HepG2 (cell line): ENCODE data around the gene GATAD2B. TPM values are rescaled to one million over a fixed set of nuclear protein-coding genes. Genes with fewer than 3 reads are reported as not detected.

Experiments
- ATAC-seq: fragments of 200-7000 bp; cut with Tn5 transposase; 3 replicates; pipeline ENCODE4 v1.9.1; 2020; ENCODE audit warnings: mild to moderate bottlenecking, moderate library complexity
- BruUV-seq: library from RNA; stranded (reverse); fragments of 400-500 nt; replicated peaks from 2 replicates; lab custom pipeline; 2021; lab: Mats Ljungman, UMichigan
- CTCF ChIA-PET: fragments of 300-600 bp; formaldehyde crosslinking; extraction: SDS; loops from one replicate; lab custom pipeline; 2021; ENCODE audit warnings: low total read pairs, inconsistent platforms, low intra/inter-chr PET ratio; lab: Yijun Ruan, JAX
- POLR2A ChIA-PET: fragments of 350-600 bp; sonication (Branson Sonifier 250); formaldehyde crosslinking; loops from one replicate; lab custom pipeline; 2020; ENCODE audit warnings: antibody characterized with exemption, inconsistent platforms; lab: Yijun Ruan, JAX
- DNase-seq: peaks from one replicate; pipeline ENCODE4 v3.0.0-alpha.2; 2015; ENCODE audit warnings: low spot score
- FAIRE-seq: peaks from 3 replicates; lab custom pipeline; 2011; peaks lifted over from hg19 to GRCh38; lab: Jason Lieb, UNC
- H2AFZ ChIP-seq: one replicate; pipeline ENCODE4 v1.6.1; 2011; ENCODE audit warnings: low read length, inconsistent platforms
- H3K27ac ChIP-seq: fragments of 300-600 bp; 3 replicates; pipeline ENCODE4 v1.8.0; 2011; ENCODE audit warnings: mixed run types, mild to moderate bottlenecking, mixed read lengths, low read length, inconsistent platforms; ENCODE audit not compliant: insufficient read depth; ENCODE audit errors: extremely low read length
- H3K27me3 ChIP-seq, 2 experiments: fragments of 200-600 bp in 1 of 2; 2 replicates in 1 of 2; 3 replicates in 1 of 2; pipeline versions ENCODE4 v1.6.0 to v1.8.0; 2011; ENCODE audit warnings: low read length in 2 of 2, mild to moderate bottlenecking in 2 of 2, moderate library complexity in 2 of 2, inconsistent platforms in 1 of 2; ENCODE audit not compliant: insufficient read depth in 2 of 2, control insufficient read depth in 1 of 2
- H3K36me3 ChIP-seq, 2 experiments: fragments of 200-600 bp in 1 of 2; replicated peaks in 1 of 2; 2 replicates in 1 of 2; 3 replicates in 1 of 2; pipeline versions ENCODE4 v1.5.1 to v1.8.0; 2011; ENCODE audit warnings: low read length in 2 of 2, inconsistent platforms in 1 of 2; ENCODE audit not compliant: insufficient read depth in 2 of 2, control insufficient read depth in 1 of 2
- H3K4me1 ChIP-seq: 2 replicates; pipeline ENCODE4 v1.5.1; 2012; ENCODE audit warnings: low read length, inconsistent platforms; ENCODE audit not compliant: insufficient read depth
- H3K4me2 ChIP-seq: 2 replicates; pipeline ENCODE4 v1.6.0; 2011; ENCODE audit warnings: low read depth, low read length, inconsistent platforms
- H3K4me3 ChIP-seq, 3 experiments: fragments of 200-600 bp in 1 of 3; sonication (generic), shearing (Covaris generic) in 1 of 3; replicated peaks in 1 of 3; 2 replicates each; pipeline ENCODE4 v1.5.1; 2011 to 2016; ENCODE audit warnings: low read length in 3 of 3, inconsistent platforms in 2 of 3, low read depth in 2 of 3, mild to moderate bottlenecking in 2 of 3, control low read depth in 1 of 3, mixed read lengths in 1 of 3; ENCODE audit not compliant: insufficient read depth in 1 of 3
- H3K79me2 ChIP-seq: one replicate; pipeline ENCODE4 v1.6.1; 2011; ENCODE audit warnings: low read length, inconsistent platforms; ENCODE audit not compliant: insufficient read depth
- H3K9ac ChIP-seq: 2 replicates; pipeline ENCODE4 v1.6.0; 2011; ENCODE audit warnings: mild to moderate bottlenecking, low read depth, low read length, inconsistent platforms; ENCODE audit not compliant: insufficient read depth
- H3K9me3 ChIP-seq: 2 replicates; pipeline ENCODE4 v1.5.1; 2012; ENCODE audit warnings: mild to moderate bottlenecking, low read length
- H4K20me1 ChIP-seq: 2 replicates; pipeline ENCODE4 v1.6.0; 2011; ENCODE audit warnings: inconsistent platforms, mild to moderate bottlenecking, low read length, moderate library complexity; ENCODE audit not compliant: insufficient read depth
- EP300 ChIP-seq, 3 experiments: sonication (generic) in 1 of 3; formaldehyde crosslinking in 1 of 3; IDR thresholded peaks; 2 replicates each; pipeline versions ENCODE4 v1.5.1 to v1.6.1; 2011 to 2020; ENCODE audit warnings: low read depth in 2 of 3, low read length in 2 of 3, borderline replicate concordance in 1 of 3, improper control_type of control experiment in 1 of 3, mild to moderate bottlenecking in 1 of 3, missing genetic modification reagents in 1 of 3, moderate library complexity in 1 of 3
- HINFP ChIP-seq: sonication (generic); formaldehyde crosslinking; IDR thresholded peaks from 2 replicates; pipeline ENCODE4 v1.4.0; 2020; ENCODE audit warnings: low read depth, mild to moderate bottlenecking, missing genetic modification reagents
- HOMEZ ChIP-seq: IDR thresholded peaks from 2 replicates; pipeline ENCODE4 v1.6.1; 2016; ENCODE audit warnings: low read depth
- IRF1 ChIP-seq: sonication (generic); formaldehyde crosslinking; IDR thresholded peaks from 2 replicates; pipeline ENCODE4 v1.4.0; 2020; ENCODE audit warnings: low read depth, mild to moderate bottlenecking, missing genetic modification reagents
- LBX2 ChIP-seq: sonication (generic); formaldehyde crosslinking; IDR thresholded peaks from 2 replicates; pipeline ENCODE4 v1.5.0; 2020; ENCODE audit warnings: missing genetic modification reagents, mild to moderate bottlenecking, borderline replicate concordance
- MIER2 ChIP-seq: IDR thresholded peaks from 2 replicates; pipeline ENCODE4 v1.6.1; 2016; ENCODE audit warnings: missing biosample characterization, missing genetic modification reagents
- MTF1 ChIP-seq: sonication (generic); formaldehyde crosslinking; IDR thresholded peaks from 2 replicates; pipeline ENCODE4 v1.5.0; 2020; ENCODE audit warnings: missing genetic modification reagents
- MYNN ChIP-seq: sonication (generic); formaldehyde crosslinking; IDR thresholded peaks from 2 replicates; pipeline ENCODE4 v1.4.0; 2020; ENCODE audit warnings: mild to moderate bottlenecking, low read depth, missing genetic modification reagents
- TCF7L2 ChIP-seq: IDR thresholded peaks from 2 replicates; pipeline ENCODE4 v1.6.1; 2011; ENCODE audit warnings: mild to moderate bottlenecking, low read depth, low read length, moderate library complexity
- TEF ChIP-seq: sonication (generic); formaldehyde crosslinking; IDR thresholded peaks from 2 replicates; pipeline ENCODE4 v1.5.0; 2020; ENCODE audit warnings: missing genetic modification reagents
- ZEB1 ChIP-seq: IDR thresholded peaks from 2 replicates; pipeline ENCODE4 v1.6.1; 2012; ENCODE audit warnings: mild to moderate bottlenecking, low read depth, inconsistent platforms; ENCODE audit not compliant: insufficient replicate concordance
- ZMYM3 ChIP-seq: sonication (generic); formaldehyde crosslinking; IDR thresholded peaks from 2 replicates; pipeline ENCODE4 v1.5.1; 2020; ENCODE audit warnings: mild to moderate bottlenecking, missing genetic modification reagents
- ZNF230 ChIP-seq: sonication (generic); formaldehyde crosslinking; IDR thresholded peaks from 2 replicates; pipeline ENCODE4 v1.4.0; 2020; ENCODE audit warnings: mild to moderate bottlenecking, missing genetic modification reagents
- ZNF350 ChIP-seq: sonication (generic); formaldehyde crosslinking; IDR thresholded peaks from 2 replicates; pipeline ENCODE4 v1.4.0; 2020; ENCODE audit warnings: mild to moderate bottlenecking, low read depth, missing genetic modification reagents, borderline replicate concordance
- ZNF382 ChIP-seq: sonication (generic); formaldehyde crosslinking; IDR thresholded peaks from 2 replicates; pipeline ENCODE4 v1.5.0; 2020; ENCODE audit warnings: missing genetic modification reagents, mild to moderate bottlenecking, borderline replicate concordance
- ZNF629 ChIP-seq: sonication (generic); formaldehyde crosslinking; conservative IDR thresholded peaks from 2 replicates; pipeline ENCODE4 v1.5.0; 2020; ENCODE audit warnings: missing genetic modification reagents
- ZNF792 ChIP-seq: IDR thresholded peaks from 2 replicates; pipeline ENCODE4 v1.6.1; 2016
- WGBS: methylation state at CpG from one replicate; pipeline ENCODE4 v1.1.6; 2017; ENCODE audit warnings: low lambda C conversion rate; 5-methylcytosine and 5-hydroxymethylcytosine counted together
- in situ Hi-C: cut with HindIII; loops from 2 replicates; pipeline ENCODE4 v1.10.0; 2017; ENCODE audit warnings: low pct_unique_long_range_greater_than_20kb; ENCODE audit not compliant: extremely low pct_ligation_motif_present
- intact Hi-C: fragments of 100-400 bp; cut with micrococcal nuclease; formaldehyde crosslinking; loops from one replicate; pipeline ENCODE4 v1.10.0; 2022; ENCODE audit not compliant: unreplicated experiment
- polyA plus RNA-seq, 8 experiments: library from polyadenylated mRNA; depleted of rRNA in 3 of 8; stranded (reverse) in 7 of 8; unstranded in 1 of 8; fragments of >200 nt; fragmentation: Illumina TruSeq in 4 of 8; extraction: Trizol in 4 of 8; gene quantifications; 2 replicates each; pipeline versions ENCODE4 v1.2.1 to v1.2.3, GENCODE V29; 2011 to 2016; ENCODE audit warnings: low read depth in 4 of 8, missing spikeins in 1 of 8, mixed read lengths in 1 of 8; ENCODE audit not compliant: insufficient read depth in 1 of 8
- total RNA-seq, 5 experiments: library from RNA; depleted of rRNA; stranded (reverse); fragments of >200 nt; fragmentation: Illumina TruSeq; extraction: Trizol; gene quantifications; 2 replicates each; pipeline ENCODE4 v1.2.3, GENCODE V29; 2016; ENCODE audit warnings: low read depth in 1 of 5

Gene GATAD2B
- total and polyA plus RNA-seq, 2 of the 13 experiments (the other 11 are each of a cell fraction or from before 2014, with no cell fraction given) = 3.2 to 5.2 TPM

GRCh38 chr1:153848805-153849204 is 74.0 kb downstream of the GATAD2B start:
- Histone ChIP-seq H3K36me3 (peaks cover 1 to 13% of the 10 kb centered on the region in 2 experiments; a peak in 1 of 5 replicates), H3K4me2 (no peak overlapping the region)
- ATAC-seq = no peak
- in situ Hi-C loops = no loop called here
- TF ChIP-seq ZNF629 (CRISPR knock-in tag) = no peak
- TF ChIP-seq ZNF230 = no peak
- TF ChIP-seq TEF (CRISPR knock-in tag) = no peak
- TF ChIP-seq LBX2 (CRISPR knock-in tag) = no peak
- TF ChIP-seq HINFP = no peak
- TF ChIP-seq TCF7L2 = no peak
- TF ChIP-seq ZMYM3 = no peak
- no peak for TF ChIP-seq MTF1 (CRISPR knock-in tag)
- TF ChIP-seq ZNF792 (CRISPR knock-in tag) = no peak
- no peak for TF ChIP-seq EP300 (IDR thresholded peaks at IDR 0.05; ENCODE audit: low read depth in 2 of 2, low read length in 2 of 2)
- no peak for TF ChIP-seq EP300 (CRISPR knock-in tag; IDR thresholded peaks at IDR 0.05; ENCODE audit: borderline replicate concordance)
- TF ChIP-seq ZNF350 (CRISPR knock-in tag) = no peak
- TF ChIP-seq MIER2 (CRISPR knock-in tag) = no peak
- TF ChIP-seq ZEB1 = no peak
- no peak for TF ChIP-seq HOMEZ (CRISPR knock-in tag)
- TF ChIP-seq MYNN = no peak
- no peak for TF ChIP-seq ZNF382 (CRISPR knock-in tag)
- no peak for TF ChIP-seq IRF1 (CRISPR knock-in tag)
- TF ChIP-seq, all 625 proteins: peak for 0
- Histone ChIP-seq H3K79me2 (peaks cover 9% of the 10 kb centered on the region), H4K20me1 (no peaks in the 10 kb centered on the region; the same call in 1 of the 2 replicates), H3K9me3 (no peaks in the 10 kb centered on the region), H3K27me3 (no peaks in the 10 kb centered on the region), H3K9ac (no peak overlapping the region), H2AFZ (no peak overlapping the region), H3K27ac (no peak overlapping the region), H3K4me3 (no peak overlapping the region), H3K4me1 (peaks cover 6% of the 10 kb centered on the region)
- FAIRE-seq = no peak
- BruUV-seq = no TSS peak
- POLR2A ChIA-PET = no interaction called here
- 86% methylated on average over 5 of the region's 5 CpGs for WGBS
- no peak for DNase-seq
- CTCF ChIA-PET = no interaction called here
- intact Hi-C loops = no loop called here
